HG02938 (cell line): Measurements from ENCODE around the gene BCR.
"Not testable (repeated sequence)": the region's sequence is repeated elsewhere in the genome, so short reads cannot be mapped to it uniquely, and the experiment has no call there.

Experiments
- ATAC-seq: cut with Tn5 transposase; IDR thresholded peaks from one replicate; pipeline ENCODE4 v1.9.1; 2021; ENCODE audit warnings: mild to moderate bottlenecking, moderate library complexity; ENCODE audit not compliant: unreplicated experiment

The BCR gene

GRCh38 chr22:23361676-23362075 lies 181.4 kb downstream of the BCR start:
- no peak for ATAC-seq

- no peak for ATAC-seq
Measured at GRCh38 chr22:23363683-23364082, 183.4 kb downstream of the BCR start.

- ATAC-seq: no peak
Measured at GRCh38 chr22:23364389-23364788, 184.1 kb downstream of the BCR start.

- ATAC-seq: no peak
Measured at GRCh38 chr22:23365524-23365923, 185.2 kb downstream of the BCR start.

GRCh38 chr22:23365961-23366360 lies 185.7 kb downstream of the BCR start:
- no peak for ATAC-seq

GRCh38 chr22:23367196-23367595 lies 186.9 kb downstream of the BCR start:
- ATAC-seq: not testable (repeated sequence)
